ENCODE results near the gene ACTG2. TPM values are rescaled to one million over a fixed set of nuclear protein-coding genes. Genes with fewer than 3 reads are reported as not detected.
A peak's percentile ranks its signal among the peaks of the same experiment; 100 is the strongest.

Gene ACTG2
- total and polyA plus RNA-seq, 3 experiments from 2014 or later, result not detected

DNA sequence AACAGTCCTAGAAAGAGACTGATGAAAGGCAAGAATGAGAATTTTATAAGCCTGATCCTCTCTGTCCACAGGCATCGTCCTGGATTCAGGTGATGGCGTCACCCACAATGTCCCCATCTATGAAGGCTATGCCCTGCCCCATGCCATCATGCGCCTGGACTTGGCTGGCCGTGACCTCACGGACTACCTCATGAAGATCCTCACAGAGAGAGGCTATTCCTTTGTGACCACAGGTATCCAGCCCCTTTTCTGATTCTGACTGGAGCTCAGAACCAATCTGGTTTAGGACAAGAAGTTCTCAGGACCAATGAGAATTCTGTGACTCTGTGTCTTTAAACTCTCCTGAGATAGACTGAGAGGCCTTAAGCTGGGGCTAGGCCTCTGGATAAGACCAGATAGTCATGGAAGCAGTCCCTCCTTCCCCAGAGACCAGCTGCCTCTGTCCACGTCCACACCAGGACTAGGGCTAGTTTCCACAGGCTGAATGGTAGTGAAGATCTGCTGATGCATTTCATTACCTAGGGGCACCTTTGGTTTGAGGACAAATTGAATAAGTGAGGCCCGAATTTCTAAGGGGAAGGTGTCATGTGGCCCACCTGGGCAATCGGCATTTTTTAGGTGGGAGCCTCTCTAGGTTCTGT, 20.7 kb downstream of the ACTG2 start:
- Histone ChIP-seq H3K27ac (ENCODE audit: low read depth, low read length) (no peak overlapping the region), H3K27me3 (ENCODE audit: insufficient read depth, low read length, poor library complexity, severe bottlenecking) (no peaks in the 10 kb centered on the region), H3K36me3 (ENCODE audit: insufficient read depth, low read length) (no peaks in the 10 kb centered on the region), H3K9me3 (ENCODE audit: low read length) (no peaks in the 10 kb centered on the region), H3K4me1 (ENCODE audit: insufficient read depth, low read length) (no peaks in the 10 kb centered on the region), H3K4me3 (ENCODE audit: low read length) (no peak overlapping the region)
- Mint-ChIP-seq H3K36me3 (no peaks in the 10 kb centered on the region), H3K4me3 (no peak overlapping the region), H3K27me3 (peaks cover 0 to 8% of the 10 kb centered on the region in 2 donors), H3K9me3 (no peaks in the 10 kb centered on the region), H3K4me1 (no peaks in the 10 kb centered on the region), H3K27ac (no peak overlapping the region)
- POLR2A ChIA-PET, result no interaction called here
- DNase-seq, result no peak
- CTCF ChIA-PET, result no interaction called here

DNA sequence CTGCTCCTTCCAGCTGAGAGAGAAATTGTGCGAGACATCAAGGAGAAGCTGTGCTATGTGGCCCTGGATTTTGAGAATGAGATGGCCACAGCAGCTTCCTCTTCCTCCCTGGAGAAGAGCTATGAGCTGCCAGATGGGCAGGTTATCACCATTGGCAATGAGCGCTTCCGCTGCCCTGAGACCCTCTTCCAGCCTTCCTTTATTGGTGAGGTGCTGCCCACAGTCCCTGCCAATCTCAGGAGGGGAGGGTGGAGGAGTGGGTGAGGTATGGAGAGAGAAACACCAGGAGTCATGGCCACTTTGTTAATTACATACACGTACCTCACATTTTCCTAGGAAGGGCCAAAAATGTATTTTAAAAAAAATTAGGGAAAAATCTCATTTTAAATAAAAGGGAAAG, 21.9 kb downstream of the ACTG2 start:
- Histone ChIP-seq H3K36me3 (ENCODE audit: insufficient read depth, low read length) (no peaks in the 10 kb centered on the region), H3K4me1 (ENCODE audit: insufficient read depth, low read length) (no peaks in the 10 kb centered on the region), H3K27ac (ENCODE audit: low read depth, low read length) (no peak overlapping the region), H3K27me3 (ENCODE audit: insufficient read depth, low read length, poor library complexity, severe bottlenecking) (no peaks in the 10 kb centered on the region), H3K9me3 (ENCODE audit: low read length) (no peaks in the 10 kb centered on the region), H3K4me3 (ENCODE audit: low read length) (no peak overlapping the region)
- no peak overlapping the region for H3K4me3 Mint-ChIP-seq
- ChIA-PET POLR2A (no interaction called here), CTCF (interaction anchor here (0.6 kb wide), 1 partner anchor 46 kb away, joined by 3 read pairs; no protein-coding TSS in a partner anchor)
- DNase-seq, result no peak
- no peaks in the 10 kb centered on the region for H3K4me1 Mint-ChIP-seq
- H3K27me3 Mint-ChIP-seq, result peaks cover 0 to 8% of the 10 kb centered on the region in 2 donors
- no peaks in the 10 kb centered on the region for H3K9me3 Mint-ChIP-seq
- no peaks in the 10 kb centered on the region for H3K36me3 Mint-ChIP-seq
- H3K27ac Mint-ChIP-seq, result no peak overlapping the region

DNA sequence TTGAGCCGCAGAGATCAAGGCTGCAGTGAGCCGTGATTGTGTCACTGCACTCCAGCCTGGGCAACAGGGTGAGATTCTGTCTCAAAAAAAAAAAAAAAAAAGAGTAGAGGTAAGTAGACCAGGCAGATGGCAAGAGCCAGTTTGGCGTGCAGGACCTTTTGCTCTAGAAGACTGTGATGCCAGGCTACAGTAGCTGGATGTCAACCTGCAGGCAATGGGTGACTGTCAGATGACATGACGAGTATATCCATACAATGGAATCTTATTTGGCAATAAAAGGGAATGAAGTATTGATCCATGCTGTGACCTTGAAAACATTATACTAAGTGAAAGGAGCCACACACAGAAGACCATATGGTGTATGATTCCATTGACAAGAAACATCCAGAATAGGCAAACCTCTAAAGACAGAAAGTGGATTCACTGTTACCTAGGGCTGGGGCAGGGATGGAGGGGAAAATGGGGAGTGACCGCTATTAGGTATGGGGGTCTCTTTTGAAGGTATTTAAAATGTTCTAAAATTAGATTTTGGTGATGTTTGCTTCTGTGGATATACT, 22.7 kb downstream of the ACTG2 start:
- H3K4me1 Mint-ChIP-seq, result no peaks in the 10 kb centered on the region

DNA sequence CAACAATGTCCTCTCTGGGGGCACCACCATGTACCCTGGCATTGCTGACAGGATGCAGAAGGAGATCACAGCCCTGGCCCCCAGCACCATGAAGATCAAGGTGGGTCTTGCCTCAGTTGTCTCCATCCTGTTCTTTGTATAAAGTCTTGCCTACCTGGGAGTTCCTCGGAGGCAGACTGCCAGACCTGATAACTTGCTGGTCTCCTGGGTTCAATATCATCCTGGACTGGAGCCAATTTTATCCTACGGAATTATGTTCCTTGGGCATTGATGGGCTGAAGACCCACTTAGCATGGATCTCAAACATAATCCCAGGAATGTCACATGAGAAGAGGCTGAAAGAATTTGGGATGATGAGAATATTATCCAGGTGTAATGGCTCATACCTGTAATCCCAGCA, 23.9 kb downstream of the ACTG2 start:
- Mint-ChIP-seq H3K4me1 (no peaks in the 10 kb centered on the region), H3K36me3 (no peaks in the 10 kb centered on the region), H3K4me3 (no peak overlapping the region), H3K27ac (no peak overlapping the region), H3K27me3 (peaks cover 0 to 8% of the 10 kb centered on the region in 2 donors), H3K9me3 (no peaks in the 10 kb centered on the region)
- H3K9me3 ChIP-seq (ENCODE audit: low read length), result no peaks in the 10 kb centered on the region
- ChIA-PET CTCF (interaction anchor here (1.4 kb wide), 1 partner anchor 9 kb away, joined by 4 read pairs; no protein-coding TSS in a partner anchor), POLR2A (no interaction called here)
- H3K27me3 ChIP-seq (ENCODE audit: insufficient read depth, low read length, poor library complexity, severe bottlenecking), result no peaks in the 10 kb centered on the region
- H3K27ac ChIP-seq (ENCODE audit: low read depth, low read length), result no peak overlapping the region
- DNase-seq, result no peak
- H3K4me1 ChIP-seq (ENCODE audit: insufficient read depth, low read length), result no peaks in the 10 kb centered on the region
- H3K36me3 ChIP-seq (ENCODE audit: insufficient read depth, low read length), result no peaks in the 10 kb centered on the region
- no peak overlapping the region for H3K4me3 ChIP-seq (ENCODE audit: low read length)

More for the DNA sequence above, 22.7 kb downstream of the ACTG2 start:
- no peak overlapping the region for H3K27ac ChIP-seq (ENCODE audit: low read depth, low read length)
- Mint-ChIP-seq H3K9me3 (no peaks in the 10 kb centered on the region), H3K27ac (no peak overlapping the region), H3K36me3 (no peaks in the 10 kb centered on the region), H3K4me3 (no peak overlapping the region), H3K27me3 (peaks cover 0 to 8% of the 10 kb centered on the region in 2 donors)
- H3K9me3 ChIP-seq (ENCODE audit: low read length), result no peaks in the 10 kb centered on the region
- POLR2A ChIA-PET, result no interaction called here
- no peak for DNase-seq
- H3K27me3 ChIP-seq (ENCODE audit: insufficient read depth, low read length, poor library complexity, severe bottlenecking), result no peaks in the 10 kb centered on the region
- no peaks in the 10 kb centered on the region for H3K4me1 ChIP-seq (ENCODE audit: insufficient read depth, low read length)
- no peaks in the 10 kb centered on the region for H3K36me3 ChIP-seq (ENCODE audit: insufficient read depth, low read length)
- no peak overlapping the region for H3K4me3 ChIP-seq (ENCODE audit: low read length)
- CTCF ChIA-PET, result no interaction called here

DNA sequence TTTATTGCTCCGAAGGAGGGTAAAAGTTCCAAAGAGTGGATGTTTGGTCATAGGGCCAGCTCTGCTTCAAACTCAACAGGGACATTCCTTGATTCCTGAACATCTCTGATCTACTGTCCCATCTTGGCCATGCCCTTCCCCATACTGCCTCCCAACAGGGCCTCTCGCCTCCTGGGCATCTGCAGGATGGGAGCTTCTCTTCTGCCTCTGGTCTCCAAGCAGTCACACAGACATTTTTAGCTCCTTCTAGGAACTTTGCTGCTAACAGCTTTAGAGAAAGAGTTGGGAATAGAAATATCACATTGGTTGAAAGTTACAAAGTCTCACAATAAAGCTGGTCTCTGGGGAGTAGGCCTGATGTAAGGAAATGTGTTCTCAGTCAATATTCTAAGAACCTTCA, 24.5 kb downstream of the ACTG2 start:
- H3K9me3 Mint-ChIP-seq, result no peaks in the 10 kb centered on the region
- H3K9me3 ChIP-seq (ENCODE audit: low read length), result no peaks in the 10 kb centered on the region
- no peak overlapping the region for H3K4me3 Mint-ChIP-seq
- H3K36me3 ChIP-seq (ENCODE audit: insufficient read depth, low read length), result no peaks in the 10 kb centered on the region
- no peak overlapping the region for H3K27ac ChIP-seq (ENCODE audit: low read depth, low read length)
- no peak for DNase-seq
- H3K27me3 ChIP-seq (ENCODE audit: insufficient read depth, low read length, poor library complexity, severe bottlenecking), result no peaks in the 10 kb centered on the region
- H3K36me3 Mint-ChIP-seq, result no peaks in the 10 kb centered on the region
- CTCF ChIA-PET, result interaction anchor here (1.4 kb wide), 1 partner anchor 9 kb away, joined by 4 read pairs; no protein-coding TSS in a partner anchor
- H3K27ac Mint-ChIP-seq, result no peak overlapping the region
- peaks cover 0 to 8% of the 10 kb centered on the region in 2 donors for H3K27me3 Mint-ChIP-seq
- no peaks in the 10 kb centered on the region for H3K4me1 Mint-ChIP-seq
- no peaks in the 10 kb centered on the region for H3K4me1 ChIP-seq (ENCODE audit: insufficient read depth, low read length)
- POLR2A ChIA-PET, result no interaction called here
- H3K4me3 ChIP-seq (ENCODE audit: low read length), result no peak overlapping the region

DNA sequence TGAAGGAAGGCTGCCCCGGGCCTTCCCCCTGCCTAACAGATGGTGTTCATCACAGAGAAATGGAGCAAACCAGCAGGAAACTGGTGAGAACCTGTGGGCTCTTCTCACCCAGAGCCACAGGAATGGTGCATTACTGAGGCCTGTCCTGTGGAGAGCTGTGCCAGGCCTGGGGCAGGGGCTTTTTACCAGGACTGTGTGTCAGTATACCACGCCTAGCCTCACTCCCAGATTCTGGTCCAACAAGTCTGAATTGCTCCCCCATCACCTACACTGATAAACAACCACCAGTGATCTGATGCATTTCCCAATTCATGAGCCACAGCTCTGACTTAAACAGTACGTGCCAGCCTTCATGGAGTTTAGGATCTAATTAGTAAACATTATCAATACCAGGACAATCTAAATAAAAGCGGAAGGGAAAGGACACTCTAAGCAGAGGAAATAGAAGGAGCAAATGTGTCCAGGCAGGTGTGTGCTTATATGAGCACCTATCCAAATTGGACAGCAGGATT, 24.9 kb downstream of the ACTG2 start:
- Mint-ChIP-seq H3K4me3 (no peak overlapping the region), H3K27ac (peak overlapping the region in 1 of 8 donors; percentile 48), H3K4me1 (no peaks in the 10 kb centered on the region), H3K36me3 (no peaks in the 10 kb centered on the region), H3K9me3 (no peaks in the 10 kb centered on the region), H3K27me3 (peaks cover 0 to 8% of the 10 kb centered on the region in 2 donors)
- CTCF ChIA-PET, result interaction anchor here (1.4 kb wide), 1 partner anchor 10 kb away, joined by 4 read pairs; no protein-coding TSS in a partner anchor
- H3K36me3 ChIP-seq (ENCODE audit: insufficient read depth, low read length), result no peaks in the 10 kb centered on the region
- no peak for DNase-seq
- H3K27ac ChIP-seq (ENCODE audit: low read depth, low read length), result no peak overlapping the region
- no peaks in the 10 kb centered on the region for H3K4me1 ChIP-seq (ENCODE audit: insufficient read depth, low read length)
- POLR2A ChIA-PET, result no interaction called here
- H3K9me3 ChIP-seq (ENCODE audit: low read length), result no peaks in the 10 kb centered on the region
- H3K27me3 ChIP-seq (ENCODE audit: insufficient read depth, low read length, poor library complexity, severe bottlenecking), result no peaks in the 10 kb centered on the region
- no peak overlapping the region for H3K4me3 ChIP-seq (ENCODE audit: low read length)

DNA sequence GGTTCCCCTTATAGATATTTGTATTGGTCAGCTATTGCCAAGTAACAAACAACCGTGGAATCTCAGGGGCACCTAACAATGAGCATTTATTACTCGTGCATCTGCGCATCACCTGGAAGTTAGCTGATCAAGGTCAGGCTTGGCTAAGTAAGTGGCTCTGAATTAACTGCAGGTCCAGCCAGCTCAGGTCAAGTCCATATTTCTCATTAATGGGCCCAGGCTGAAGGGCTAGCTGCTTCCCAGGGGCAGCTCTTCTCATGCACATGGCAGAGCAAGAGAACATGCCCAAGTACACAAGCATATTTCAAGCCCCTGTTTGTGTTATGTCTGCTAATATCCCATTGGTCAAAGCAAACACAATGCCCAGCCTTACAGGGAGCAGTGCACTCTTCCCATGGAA, 26.0 kb downstream of the ACTG2 start:
- Mint-ChIP-seq H3K36me3 (no peaks in the 10 kb centered on the region), H3K4me1 (no peaks in the 10 kb centered on the region), H3K27ac (no peak overlapping the region), H3K27me3 (peaks cover 0 to 8% of the 10 kb centered on the region in 2 donors), H3K4me3 (no peak overlapping the region), H3K9me3 (no peaks in the 10 kb centered on the region)
- H3K9me3 ChIP-seq (ENCODE audit: low read length), result no peaks in the 10 kb centered on the region
- no peak overlapping the region for H3K27ac ChIP-seq (ENCODE audit: low read depth, low read length)
- POLR2A ChIA-PET, result no interaction called here
- H3K27me3 ChIP-seq (ENCODE audit: insufficient read depth, low read length, poor library complexity, severe bottlenecking), result no peaks in the 10 kb centered on the region
- H3K4me3 ChIP-seq (ENCODE audit: low read length), result no peak overlapping the region
- H3K4me1 ChIP-seq (ENCODE audit: insufficient read depth, low read length), result no peaks in the 10 kb centered on the region
- no peak for DNase-seq
- CTCF ChIA-PET, result no interaction called here
- H3K36me3 ChIP-seq (ENCODE audit: insufficient read depth, low read length), result no peaks in the 10 kb centered on the region

DNA sequence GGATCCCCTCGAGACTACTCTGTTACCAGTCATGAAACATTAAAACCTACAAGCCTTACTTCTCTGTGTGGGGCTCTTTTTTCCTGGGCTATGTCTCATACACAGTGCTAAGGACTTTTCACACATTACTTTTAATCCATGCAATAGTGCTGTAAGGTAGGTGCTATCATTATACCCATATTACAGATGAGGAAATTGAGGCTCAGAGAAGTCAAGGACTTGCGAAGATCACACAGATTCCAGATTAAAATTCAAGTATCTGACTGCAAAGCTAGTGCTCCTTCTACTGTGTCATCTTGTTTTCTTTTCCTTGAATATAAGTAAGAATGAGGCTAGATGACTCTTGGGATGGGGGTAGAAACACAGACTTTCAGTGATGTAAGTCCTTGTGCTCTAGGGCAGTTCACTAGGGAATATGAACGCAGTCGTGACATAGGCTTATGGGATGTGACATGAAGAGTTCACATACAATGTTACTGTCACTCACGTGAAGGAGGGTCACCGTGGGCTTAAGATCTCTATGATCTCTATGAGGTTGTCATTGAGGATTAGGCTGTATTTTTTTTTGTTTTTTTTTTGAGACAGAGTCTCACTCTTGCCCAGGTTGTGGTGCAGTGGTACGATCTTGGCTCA, 26.9 kb downstream of the ACTG2 start:
- H3K4me3 ChIP-seq (ENCODE audit: low read length), result no peak overlapping the region
- POLR2A ChIA-PET, result no interaction called here
- H3K9me3 ChIP-seq (ENCODE audit: low read length), result no peaks in the 10 kb centered on the region
- peak overlapping the region in 1 of 7 donors; percentile 53 for H3K4me3 Mint-ChIP-seq
- H3K27me3 ChIP-seq (ENCODE audit: insufficient read depth, low read length, poor library complexity, severe bottlenecking), result no peaks in the 10 kb centered on the region
- CTCF ChIA-PET, result no interaction called here
- no peaks in the 10 kb centered on the region for H3K36me3 ChIP-seq (ENCODE audit: insufficient read depth, low read length)
- no peak for DNase-seq
- H3K9me3 Mint-ChIP-seq, result no peaks in the 10 kb centered on the region
- no peaks in the 10 kb centered on the region for H3K4me1 ChIP-seq (ENCODE audit: insufficient read depth, low read length)
- peaks cover 0 to 8% of the 10 kb centered on the region in 2 donors for H3K27me3 Mint-ChIP-seq
- no peaks in the 10 kb centered on the region for H3K36me3 Mint-ChIP-seq
- no peaks in the 10 kb centered on the region for H3K4me1 Mint-ChIP-seq
- H3K27ac Mint-ChIP-seq, result no peak overlapping the region
- no peak overlapping the region for H3K27ac ChIP-seq (ENCODE audit: low read depth, low read length)

Data from CD8-positive, alpha-beta memory T cell (primary cell).